Hindlimb muscle (tissue), 1 donor: ENCODE data around the gene GAPDHS. TPM values are rescaled to one million over a fixed set of nuclear protein-coding genes. Genes with fewer than 3 reads are reported as not detected.
A peak's percentile ranks its signal among the peaks of the same experiment; 100 is the strongest.

Experiments used
- DNase-seq: peaks from one replicate; pipeline ENCODE4 v3.0.0-alpha.2; 2013
- polyA plus RNA-seq: library from polyadenylated mRNA; unstranded; fragments of 120-200 nt; gene quantifications from one replicate; pipeline ENCODE4 v1.2.1, GENCODE V29; 2013; ENCODE audit not compliant: insufficient read length

GAPDHS gene
- polyA plus RNA-seq, 1 donor, result not detected

- no peak for DNase-seq
These were observed 7.2 kb downstream of the GAPDHS start for GRCh38 chr19:35540356-35540927.

GRCh38 chr19:35542209-35542608 lies 9.0 kb downstream of the GAPDHS start:
- no peak for DNase-seq

GRCh38 chr19:35543280-35544109 lies 10.2 kb downstream of the GAPDHS start:
- no peak for DNase-seq

GRCh38 chr19:35544110-35544802 lies 11.0 kb downstream of the GAPDHS start:
- no peak for DNase-seq

GRCh38 chr19:35545001-35545854 lies 12.0 kb downstream of the GAPDHS start, which contains the start of gene TMEM147:
Gene TMEM147 (plus strand): TSS chr19:35545626. CDS start chr19:35545740, 114 bp downstream.
- peak; percentile 93 for DNase-seq

- DNase-seq, result no peak
These were observed 12.7 kb downstream of the GAPDHS start for GRCh38 chr19:35545855-35546381.

GRCh38 chr19:35546532-35546931 lies 13.3 kb downstream of the GAPDHS start:
- no peak for DNase-seq

GRCh38 chr19:35549174-35549788 lies 16.0 kb downstream of the GAPDHS start:
- DNase-seq, result peak; percentile 29

GRCh38 chr19:35549879-35550523 lies 16.7 kb downstream of the GAPDHS start:
- no peak for DNase-seq

- DNase-seq, result no peak
These were observed 18.0 kb downstream of the GAPDHS start for GRCh38 chr19:35551091-35551810.

- DNase-seq, result no peak
These were observed 19.5 kb downstream of the GAPDHS start for GRCh38 chr19:35552534-35553384.

GRCh38 chr19:35553385-35554000 lies 20.2 kb downstream of the GAPDHS start:
- DNase-seq, result no peak

GRCh38 chr19:35554076-35554475 lies 20.8 kb downstream of the GAPDHS start:
- no peak for DNase-seq

GRCh38 chr19:35555301-35556005 lies 22.2 kb downstream of the GAPDHS start:
- DNase-seq, result no peak

GRCh38 chr19:35556025-35556590 lies 22.9 kb downstream of the GAPDHS start:
- DNase-seq, result no peak

- DNase-seq, result no peak
These were observed 23.7 kb downstream of the GAPDHS start for GRCh38 chr19:35556846-35557538.
